ENCODE data around the gene C20orf141. TPM values are rescaled to one million over a fixed set of nuclear protein-coding genes. Genes with fewer than 3 reads are reported as not detected.
"Not testable (repeated sequence)": the region's sequence is repeated elsewhere in the genome, so short reads cannot be mapped to it uniquely, and the experiment has no call there.

Gene C20orf141
- total RNA-seq, 1 donor from 2014 or later: not detected

- peak; percentile 45 for DNase-seq
Observed at GRCh38 chr20:2799688-2800520, 14.9 kb upstream of the C20orf141 start.

GRCh38 chr20:2800521-2801285 lies 14.1 kb upstream of the C20orf141 start, which contains the start of gene CPXM1:
Gene CPXM1 (minus strand): TSS chr20:2800627. CDS start chr20:2800572, 55 bp downstream.
- peak; percentile 67 for DNase-seq

- DNase-seq: no peak
Observed at GRCh38 chr20:2801286-2801728, 13.5 kb upstream of the C20orf141 start.

- DNase-seq: no peak
Observed at GRCh38 chr20:2804041-2804828, 10.6 kb upstream of the C20orf141 start.

GRCh38 chr20:2804852-2805688 lies 9.7 kb upstream of the C20orf141 start:
- DNase-seq: no peak

GRCh38 chr20:2805689-2806350 lies 9.0 kb upstream of the C20orf141 start:
- no peak for DNase-seq

- no peak for DNase-seq
Observed at GRCh38 chr20:2806351-2806701, 8.5 kb upstream of the C20orf141 start.

- no peak for DNase-seq
Observed at GRCh38 chr20:2807019-2807418, 7.8 kb upstream of the C20orf141 start.

GRCh38 chr20:2807929-2808328 lies 6.9 kb upstream of the C20orf141 start:
- DNase-seq: not testable (repeated sequence)

- DNase-seq: no peak
Observed at GRCh38 chr20:2809690-2810089, 5.1 kb upstream of the C20orf141 start.

- no peak for DNase-seq
Observed at GRCh38 chr20:2812189-2812588, 2.6 kb upstream of the C20orf141 start.

- DNase-seq: no peak
Observed at GRCh38 chr20:2814076-2814475, 711 bp upstream of the C20orf141 start.

- no peak for DNase-seq
Observed at GRCh38 chr20:2815242-2815900, 584 bp downstream of the C20orf141 start.

GRCh38 chr20:2816030-2816582 lies 1.3 kb downstream of the C20orf141 start, which contains the start of gene TMEM239:
Gene TMEM239 (plus strand): TSS chr20:2816364. CDS start chr20:2816555, 191 bp downstream.
- no peak for DNase-seq

- no peak for DNase-seq
Observed at GRCh38 chr20:2816583-2817340, 2.0 kb downstream of the C20orf141 start.

- no peak for DNase-seq
Observed at GRCh38 chr20:2817341-2817726, 2.5 kb downstream of the C20orf141 start.

GRCh38 chr20:2817891-2818595 lies 3.3 kb downstream of the C20orf141 start:
- DNase-seq: no peak

- no peak for DNase-seq
Observed at GRCh38 chr20:2820084-2820895, 5.5 kb downstream of the C20orf141 start.
